Sigmoid colon (tissue), 4 donors: ENCODE results near the gene DNER.

ENCODE experiments used
- CTCF ChIP-seq, 4 experiments: fragments of 450-650 bp in 3 of 4; fragments of 200-600 bp in 1 of 4; IDR thresholded peaks; one replicate each; pipeline ENCODE4 v1.5.1; 2016 to 2019; ENCODE audit warnings: antibody characterized with exemption in 4 of 4, mild to moderate bottlenecking in 3 of 4, moderate library complexity in 2 of 4
- EP300 ChIP-seq, 4 donors: sonication (generic); formaldehyde crosslinking; IDR thresholded peaks; one replicate each; pipeline ENCODE4 v1.6.1; 2017; ENCODE audit warnings: antibody characterized with exemption in 4 of 4
- POLR2A ChIP-seq, 2 donors: fragments of 450-650 bp; IDR thresholded peaks; one replicate each; pipeline ENCODE4 v1.6.1; 2016; ENCODE audit warnings: antibody characterized with exemption in 2 of 2, mild to moderate bottlenecking in 2 of 2, moderate library complexity in 2 of 2
- POLR2AphosphoS5 ChIP-seq, 4 donors: sonication (generic); formaldehyde crosslinking; IDR thresholded peaks; one replicate each; pipeline ENCODE4 v1.6.1; 2017; ENCODE audit warnings: antibody characterized with exemption in 4 of 4

GRCh38 chr2:229633556-229633955 is 80.8 kb downstream of the DNER start:
- no peak for TF ChIP-seq POLR2A (IDR thresholded peaks at IDR 0.05)
- no peak for TF ChIP-seq CTCF (IDR thresholded peaks at IDR 0.05)
- TF ChIP-seq EP300 (IDR thresholded peaks at IDR 0.05), result no peak
- no peak for TF ChIP-seq POLR2AphosphoS5 (IDR thresholded peaks at IDR 0.05)
